LNCAP (cell line): ENCODE measurements around the gene CD28.

Source experiments
- TF ChIP-seq, protein P1 (sequence below): fragments of 450-650 bp; IDR thresholded peaks from 2 replicates; pipeline ENCODE4 v1.5.1; 2017; ENCODE audit warnings: mild to moderate bottlenecking

The CD28 gene

GRCh38 chr2:203693242-203693879 is 13.1 kb upstream of the CD28 start:
- TF ChIP-seq, protein P1, sequence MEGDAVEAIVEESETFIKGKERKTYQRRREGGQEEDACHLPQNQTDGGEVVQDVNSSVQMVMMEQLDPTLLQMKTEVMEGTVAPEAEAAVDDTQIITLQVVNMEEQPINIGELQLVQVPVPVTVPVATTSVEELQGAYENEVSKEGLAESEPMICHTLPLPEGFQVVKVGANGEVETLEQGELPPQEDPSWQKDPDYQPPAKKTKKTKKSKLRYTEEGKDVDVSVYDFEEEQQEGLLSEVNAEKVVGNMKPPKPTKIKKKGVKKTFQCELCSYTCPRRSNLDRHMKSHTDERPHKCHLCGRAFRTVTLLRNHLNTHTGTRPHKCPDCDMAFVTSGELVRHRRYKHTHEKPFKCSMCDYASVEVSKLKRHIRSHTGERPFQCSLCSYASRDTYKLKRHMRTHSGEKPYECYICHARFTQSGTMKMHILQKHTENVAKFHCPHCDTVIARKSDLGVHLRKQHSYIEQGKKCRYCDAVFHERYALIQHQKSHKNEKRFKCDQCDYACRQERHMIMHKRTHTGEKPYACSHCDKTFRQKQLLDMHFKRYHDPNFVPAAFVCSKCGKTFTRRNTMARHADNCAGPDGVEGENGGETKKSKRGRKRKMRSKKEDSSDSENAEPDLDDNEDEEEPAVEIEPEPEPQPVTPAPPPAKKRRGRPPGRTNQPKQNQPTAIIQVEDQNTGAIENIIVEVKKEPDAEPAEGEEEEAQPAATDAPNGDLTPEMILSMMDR = no peak

GRCh38 chr2:203694191-203694590 is 12.2 kb upstream of the CD28 start:
- TF ChIP-seq, protein P1 = no peak

DNA sequence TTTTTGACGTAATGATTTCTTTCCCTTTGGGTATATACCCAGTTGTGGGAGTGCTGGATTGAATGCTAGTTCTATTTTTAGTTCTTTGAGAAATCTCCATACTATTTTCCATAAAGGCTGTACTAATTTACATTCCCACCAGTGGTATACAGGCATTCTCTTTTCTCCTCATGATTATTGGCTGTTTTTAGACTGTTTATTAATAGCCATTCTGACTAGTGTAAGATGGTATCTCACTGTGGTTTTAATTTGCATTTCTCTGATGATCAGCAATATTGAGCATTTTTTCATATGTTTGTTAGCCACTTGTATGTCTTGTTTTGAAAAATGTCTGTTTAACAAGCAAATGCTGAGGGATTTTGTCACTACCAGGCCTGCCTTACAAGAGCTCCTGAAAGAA is 9.2 kb upstream of the CD28 start:
- TF ChIP-seq, protein P1 = no peak

GRCh38 chr2:203704430-203704829 is 2.0 kb upstream of the CD28 start:
- TF ChIP-seq, protein P1 = no peak

GRCh38 chr2:203705178-203705577 is 1.3 kb upstream of the CD28 start:
- TF ChIP-seq, protein P1 = no peak

DNA sequence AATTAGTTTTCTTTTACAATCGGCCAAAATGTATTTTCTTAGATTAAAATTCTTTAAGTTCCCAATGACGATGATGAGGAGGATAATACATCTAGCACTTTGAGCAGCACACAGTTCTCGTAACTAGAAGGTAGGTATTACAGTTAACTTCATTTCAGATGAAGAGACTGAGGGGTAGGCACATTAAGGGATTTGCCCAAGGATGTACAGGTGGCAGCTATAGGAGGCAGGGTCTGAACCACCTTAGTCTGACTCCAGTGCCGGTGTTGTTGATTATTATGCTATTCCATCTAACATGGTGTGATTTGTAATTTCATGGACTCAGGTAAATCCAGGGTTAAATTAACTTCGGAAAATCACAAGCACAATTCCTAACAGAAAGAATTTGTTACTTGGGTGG is 1.1 kb downstream of the CD28 start:
- TF ChIP-seq, protein P1 = no peak

GRCh38 chr2:203708846-203709396 is 2.5 kb downstream of the CD28 start:
- TF ChIP-seq, protein P1 = no peak
